ENCODE results near the gene PSMC2. TPM values are rescaled to one million over a fixed set of nuclear protein-coding genes. Genes with fewer than 3 reads are reported as not detected.
"Not testable (repeated sequence)": the region's sequence is repeated elsewhere in the genome, so short reads cannot be mapped to it uniquely, and the experiment has no call there.

PSMC2 gene
- total RNA-seq, 1 donor from 2014 or later, result 131 TPM

DNA sequence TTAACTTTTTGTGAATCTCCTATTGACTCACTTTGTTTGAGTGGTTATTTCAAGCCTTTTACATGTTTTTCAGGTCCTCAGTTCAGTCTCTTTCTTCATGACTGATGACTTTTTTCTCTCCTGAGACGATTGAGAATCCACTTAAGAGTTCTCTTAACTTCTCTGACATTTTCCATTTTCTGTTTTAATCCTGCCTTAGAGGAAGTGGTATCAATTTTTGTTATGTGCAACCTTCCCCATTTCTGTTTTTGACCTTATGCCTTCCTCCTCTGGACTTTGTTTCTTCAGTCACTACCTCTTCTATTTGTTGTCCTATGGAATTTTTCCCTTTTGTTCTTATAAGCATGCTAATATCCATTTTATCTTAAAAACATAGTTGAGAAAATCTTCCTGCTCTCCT is 2.4 kb downstream of the PSMC2 start:
- no peak for DNase-seq (ENCODE audit: missing footprints)
- ATAC-seq, result no peak
- intact Hi-C loops (cut with DNase I), result loop anchor here (5.0 kb wide), 1 partner anchor 38 kb away; no protein-coding TSS in a partner anchor

DNA sequence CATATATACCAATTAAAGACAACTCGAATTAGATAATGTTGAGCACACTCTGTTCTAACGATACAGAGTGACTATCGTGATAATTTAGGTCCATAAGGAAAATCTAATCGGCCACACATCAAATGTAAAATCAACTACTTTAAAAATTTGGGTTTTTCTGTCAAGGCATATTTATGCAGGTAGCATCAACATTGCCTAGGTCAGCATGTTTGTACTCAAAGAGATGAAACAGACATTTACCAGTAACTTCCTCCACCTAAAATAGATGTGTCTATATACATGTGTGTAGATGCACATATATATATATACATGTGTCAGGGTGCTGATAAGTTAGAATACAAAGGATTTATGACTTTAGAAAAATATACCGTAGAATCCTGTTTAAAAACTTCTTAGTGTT is 22.0 kb downstream of the PSMC2 start:
- DNase-seq (ENCODE audit: missing footprints), result no peak
- intact Hi-C loops (cut with DNase I), result no loop called here
- no peak for ATAC-seq

DNA sequence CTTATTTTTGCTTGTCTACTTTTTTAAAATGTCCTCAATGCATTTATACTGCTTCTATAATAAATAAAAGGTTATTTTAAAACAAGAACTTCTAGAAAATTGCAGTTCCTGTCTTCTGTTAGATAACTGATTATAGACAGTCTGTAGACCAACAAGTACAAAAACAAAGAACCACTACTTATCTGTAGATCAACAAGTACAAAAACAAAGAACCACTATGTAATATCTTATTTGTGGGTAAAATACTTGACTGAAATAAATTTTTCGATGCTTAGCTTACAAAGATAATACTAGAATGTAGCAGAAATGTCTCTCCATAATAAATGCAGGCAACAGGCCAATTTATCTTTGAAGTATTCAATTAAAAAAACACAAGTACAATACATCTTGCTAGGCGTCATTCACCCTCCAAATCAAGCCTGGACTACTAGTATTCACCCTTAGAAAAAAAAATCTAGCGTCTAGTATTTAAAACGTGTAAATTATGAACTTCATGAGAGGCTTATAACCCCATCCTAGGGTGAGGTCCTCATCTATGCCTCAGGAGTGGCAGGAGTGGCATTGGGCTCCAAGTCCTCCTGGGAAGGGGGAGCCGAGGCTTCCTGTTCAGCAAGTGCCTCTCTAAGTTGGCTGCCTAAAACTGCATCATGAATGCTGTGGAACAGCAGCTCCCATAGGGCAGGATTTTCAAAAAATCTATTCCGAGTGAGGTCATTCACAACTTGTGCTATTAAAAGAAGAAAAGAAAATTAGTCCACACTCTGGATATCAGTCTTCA is 26.6 kb downstream of the PSMC2 start:
- DNase-seq (ENCODE audit: missing footprints) (no peak), ATAC-seq (no peak)
- intact Hi-C loops (cut with DNase I), result no loop called here

DNA sequence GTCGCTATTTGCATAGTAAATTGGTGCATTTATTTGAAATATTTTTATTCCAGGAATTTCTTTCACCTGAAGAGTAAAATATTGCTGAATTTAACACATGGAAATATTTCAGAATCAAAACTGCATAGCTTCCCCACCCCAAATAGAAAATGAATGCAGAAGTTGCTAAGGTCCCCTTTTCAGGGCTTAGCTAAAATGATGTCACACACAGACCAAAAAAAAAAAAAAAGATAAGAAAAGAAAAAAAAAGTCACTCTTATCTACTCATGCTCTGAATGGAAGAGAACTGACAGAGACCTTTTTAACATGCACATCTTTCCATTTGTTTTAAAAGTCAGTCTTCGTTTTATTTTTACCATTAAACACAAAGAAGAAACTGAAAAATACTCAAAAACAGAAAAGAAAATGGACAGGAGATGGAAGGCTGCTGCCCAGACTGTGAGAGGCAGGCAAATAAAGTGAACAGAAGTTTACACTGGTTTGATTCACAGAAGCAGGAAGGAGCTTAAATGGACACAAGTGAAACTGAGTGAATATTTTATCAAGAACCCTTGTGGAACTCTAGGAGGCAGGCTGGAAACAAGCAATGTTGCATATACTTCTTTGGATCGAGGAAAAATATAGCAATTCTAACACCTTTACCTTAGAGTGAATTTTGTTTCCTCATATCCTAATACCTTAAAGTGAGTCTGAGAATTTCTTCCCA is 32.0 kb downstream of the PSMC2 start:
- ATAC-seq (no peak), DNase-seq (ENCODE audit: missing footprints) (no peak)
- intact Hi-C loops (cut with DNase I), result no loop called here

DNA sequence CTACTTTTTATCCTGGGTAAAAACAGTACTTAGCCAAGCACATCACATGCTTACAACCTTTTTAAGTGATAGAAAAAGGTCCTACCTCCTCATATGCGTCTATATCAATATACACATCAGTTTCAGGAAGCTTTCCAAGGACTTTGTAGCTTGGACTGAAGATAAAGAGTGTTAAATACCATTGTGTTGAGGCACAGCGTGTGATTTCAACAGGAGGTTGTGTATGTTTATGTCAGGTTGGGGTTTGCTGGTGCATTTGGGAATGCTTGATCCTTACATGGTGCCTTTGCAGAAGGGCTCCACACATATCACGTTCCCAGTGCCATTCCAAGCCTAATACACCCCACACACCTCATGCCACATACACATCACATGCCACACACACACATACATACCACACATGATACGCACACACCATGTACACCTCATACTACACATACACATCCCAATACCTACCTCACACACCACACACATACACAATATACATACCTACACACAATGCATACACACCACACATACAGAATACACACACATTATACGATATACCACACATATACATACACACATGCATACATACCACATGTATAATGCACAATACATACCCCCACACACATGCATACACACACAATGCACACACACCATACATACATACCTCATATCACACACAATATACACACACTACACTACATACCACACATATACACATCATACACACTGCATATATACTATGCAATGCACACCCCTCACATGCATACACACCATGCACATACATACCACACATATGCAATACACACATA is 33.1 kb downstream of the PSMC2 start:
- no peak for DNase-seq (ENCODE audit: missing footprints)
- intact Hi-C loops (cut with DNase I), result no loop called here

DNA sequence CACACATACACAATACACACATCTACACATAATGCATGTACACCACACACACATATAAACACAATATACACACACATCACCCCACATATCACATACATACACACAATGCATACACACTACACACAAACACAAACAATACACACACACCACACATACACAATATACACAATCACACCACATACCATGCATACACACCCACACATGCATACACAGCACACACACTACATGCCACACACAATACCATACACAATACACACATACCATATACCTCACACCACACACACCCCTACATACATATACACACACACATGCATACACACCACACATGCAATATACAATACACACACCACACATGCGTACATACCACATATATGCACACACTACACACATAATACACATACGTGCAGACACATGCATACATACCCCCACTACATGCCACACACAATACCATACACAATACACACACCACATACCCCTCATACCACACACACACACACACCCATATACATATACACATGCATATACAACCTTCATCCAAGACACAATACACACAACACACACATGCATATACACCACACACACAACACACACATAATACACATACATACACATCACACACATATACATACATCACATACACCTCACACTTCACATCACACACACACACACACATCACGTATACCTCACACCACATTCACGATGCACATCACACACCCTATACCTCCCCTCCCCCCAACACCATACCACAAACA is 34.0 kb downstream of the PSMC2 start:
- intact Hi-C loops (cut with DNase I), result no loop called here
- ATAC-seq (no peak), DNase-seq (ENCODE audit: missing footprints) (no peak)

More for the DNA sequence above, 33.1 kb downstream of the PSMC2 start:
- ATAC-seq, result no peak

DNA sequence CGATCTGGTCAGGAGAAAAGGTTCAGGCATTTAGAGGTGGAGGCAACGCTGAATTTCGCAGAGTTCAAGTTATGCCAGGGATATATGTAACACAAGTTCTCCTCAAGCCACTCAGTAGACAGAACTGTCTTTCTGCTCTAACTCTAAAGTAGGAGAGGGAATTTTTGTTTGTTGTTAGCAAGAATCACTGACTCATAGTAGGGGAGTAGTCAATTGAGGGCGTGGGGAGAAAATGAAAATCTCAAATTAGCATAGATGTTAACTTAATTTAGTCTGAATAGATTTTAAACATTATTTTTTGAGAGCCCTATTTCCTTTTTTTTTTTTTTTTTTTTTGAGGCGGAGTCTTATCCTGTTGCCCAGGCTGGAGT is 34.6 kb downstream of the PSMC2 start:
- ATAC-seq (no peak), DNase-seq (ENCODE audit: missing footprints) (no peak)
- intact Hi-C loops (cut with DNase I), result no loop called here

DNA sequence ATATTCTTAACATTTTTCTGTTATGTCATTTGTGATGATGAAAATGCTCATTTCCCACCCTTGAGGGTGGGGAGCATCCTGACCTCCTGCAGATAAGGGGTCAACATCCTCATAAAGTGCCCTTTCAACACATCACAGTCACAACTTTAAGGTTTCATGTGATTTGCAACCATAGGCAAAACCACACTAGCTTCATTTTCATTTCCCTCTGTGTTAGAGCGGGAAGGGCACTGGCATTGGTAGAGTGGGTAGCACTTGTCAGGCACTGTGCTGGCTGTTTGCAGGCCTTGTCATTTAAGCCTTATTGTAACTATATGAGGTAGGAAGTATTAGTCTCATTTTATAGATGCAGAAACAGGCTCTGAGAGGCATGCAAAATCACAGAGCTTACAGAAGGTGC is 39.8 kb downstream of the PSMC2 start:
- intact Hi-C loops (cut with DNase I), result no loop called here

DNA sequence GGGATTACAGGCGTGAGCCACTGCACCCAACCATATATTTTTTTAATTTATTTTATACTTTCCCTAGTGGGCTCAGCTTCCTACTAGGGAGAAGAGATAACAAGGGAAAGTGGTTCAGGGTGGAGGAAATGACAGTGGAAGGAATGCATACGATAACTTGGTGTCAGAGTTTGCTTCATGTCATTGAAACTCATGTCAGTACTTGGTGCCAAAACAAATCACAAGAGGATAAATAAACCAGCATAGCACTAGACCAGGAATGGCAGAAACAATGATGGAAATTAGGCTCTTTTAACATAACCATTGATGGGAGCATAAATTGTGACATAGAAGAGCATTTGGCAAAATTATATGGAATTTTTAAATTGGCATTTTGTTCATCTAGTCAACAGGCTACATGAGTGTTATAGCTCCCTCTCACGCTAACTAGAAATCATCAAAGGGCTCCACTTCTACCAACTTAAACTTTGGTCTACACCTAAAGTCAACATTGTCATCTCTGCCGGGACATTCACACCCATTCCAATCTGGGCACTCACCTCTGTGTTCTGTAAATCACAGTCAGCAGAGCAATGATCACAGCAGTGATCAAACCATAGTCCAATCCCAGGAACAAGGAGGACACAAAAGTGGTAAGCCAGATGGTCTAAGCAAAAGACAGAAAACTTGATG is 41.2 kb downstream of the PSMC2 start:
- no peak for DNase-seq (ENCODE audit: missing footprints)
- ATAC-seq, result no peak
- intact Hi-C loops (cut with DNase I), result no loop called here

More for the DNA sequence above, 39.8 kb downstream of the PSMC2 start:
- ATAC-seq (no peak), DNase-seq (ENCODE audit: missing footprints) (no peak)

DNA sequence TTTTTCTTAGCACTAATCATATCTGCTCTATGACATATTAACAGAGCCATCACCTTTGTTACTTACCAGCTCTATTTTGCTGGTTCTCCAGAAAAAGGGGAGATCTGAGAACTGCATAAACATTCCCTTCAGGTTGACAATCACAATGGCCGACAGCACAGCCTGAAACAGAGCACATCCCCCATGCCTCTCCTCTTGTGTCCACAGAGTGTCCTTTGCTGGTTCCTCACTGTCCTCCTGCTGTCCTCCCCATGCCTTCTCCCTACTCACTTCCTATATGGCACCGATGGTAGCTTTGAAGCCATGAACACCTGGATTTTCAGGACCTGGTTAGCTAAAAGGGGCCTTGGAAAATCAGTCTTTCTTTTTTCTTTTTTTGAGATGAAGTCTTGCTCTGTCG is 41.8 kb downstream of the PSMC2 start:
- no peak for ATAC-seq
- DNase-seq (ENCODE audit: missing footprints), result no peak
- intact Hi-C loops (cut with DNase I), result no loop called here

DNA sequence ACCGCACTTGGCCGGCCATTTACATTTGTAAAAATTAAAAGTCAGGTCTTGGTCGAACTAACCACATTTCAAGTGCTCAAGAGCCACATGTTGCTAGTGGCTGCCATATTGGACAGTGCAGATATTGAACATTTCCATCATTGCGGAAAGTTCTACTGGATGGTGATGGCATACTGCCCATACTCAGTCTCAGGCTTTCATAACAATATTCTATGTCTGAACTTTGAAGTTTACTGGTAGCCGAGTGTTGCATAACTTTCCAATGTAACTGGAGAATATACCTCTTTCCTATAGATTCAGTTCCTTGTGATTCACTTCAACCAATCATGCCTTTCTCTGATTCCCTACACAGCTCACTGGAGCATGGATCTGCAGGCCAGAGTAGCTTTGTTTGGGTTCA is 43.7 kb downstream of the PSMC2 start:
- DNase-seq (ENCODE audit: missing footprints) (no peak), ATAC-seq (no peak)
- intact Hi-C loops (cut with DNase I), result no loop called here

DNA sequence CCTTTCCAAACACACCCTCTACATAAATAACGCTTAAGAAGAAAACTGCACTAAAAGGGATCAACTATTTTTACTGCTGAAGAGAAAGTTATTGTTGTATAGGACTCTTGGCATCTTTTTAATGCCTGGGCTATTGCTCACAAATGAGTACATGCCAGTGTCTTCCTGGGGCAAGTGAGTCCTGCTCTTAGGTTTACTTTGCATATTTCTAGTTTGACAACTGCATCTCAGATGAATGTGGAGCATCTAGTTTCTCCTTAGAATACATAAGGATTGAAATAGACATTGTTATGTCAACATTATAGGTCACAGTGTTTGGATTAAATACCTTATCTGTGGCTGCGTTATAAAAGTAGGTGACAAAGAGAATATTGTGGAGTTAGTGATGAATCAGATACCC is 44.5 kb downstream of the PSMC2 start:
- ATAC-seq (no peak), DNase-seq (ENCODE audit: missing footprints) (no peak)
- intact Hi-C loops (cut with DNase I), result no loop called here

DNA sequence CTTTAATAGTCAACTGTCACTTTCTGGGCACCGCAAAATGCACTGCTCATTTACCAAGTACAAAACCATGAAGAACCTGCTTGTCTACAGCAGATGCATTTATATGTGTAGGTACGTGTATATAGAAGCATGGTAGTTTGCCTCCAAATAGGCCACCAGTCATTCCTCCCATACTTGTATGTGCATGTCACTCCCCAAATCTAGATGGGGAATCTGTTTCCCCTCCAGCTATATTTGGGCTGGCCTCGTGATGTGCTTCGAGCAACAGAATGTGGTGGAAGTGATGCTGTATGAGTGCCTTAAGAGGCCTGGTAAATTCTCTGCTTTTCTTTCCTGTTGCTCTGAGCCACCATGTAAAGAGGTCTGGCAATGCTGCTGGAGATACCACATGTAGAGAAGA is 47.1 kb downstream of the PSMC2 start:
- DNase-seq (ENCODE audit: missing footprints) (no peak), ATAC-seq (no peak)
- intact Hi-C loops (cut with DNase I), result no loop called here

DNA sequence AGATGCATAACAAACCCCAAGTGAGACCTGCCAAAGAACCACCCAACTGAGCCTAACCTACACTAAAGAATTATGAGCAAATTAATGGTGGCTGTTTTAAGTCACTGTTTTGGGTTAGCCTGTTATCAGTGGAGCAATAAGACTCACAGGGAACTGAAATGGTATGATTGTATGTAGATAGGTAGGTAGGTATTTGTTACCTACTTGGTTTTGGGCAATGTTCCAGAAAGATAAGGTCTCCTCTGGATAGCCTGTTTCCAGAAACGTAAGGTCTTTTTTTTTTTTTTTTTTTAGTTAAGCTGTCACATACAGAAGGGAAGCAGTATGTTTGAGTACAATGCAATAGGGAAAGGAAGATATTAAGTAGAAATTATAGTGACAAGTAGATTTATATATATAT is 47.6 kb downstream of the PSMC2 start:
- ATAC-seq, result no peak
- intact Hi-C loops (cut with DNase I), result no loop called here
- DNase-seq (ENCODE audit: missing footprints), result no peak

DNA sequence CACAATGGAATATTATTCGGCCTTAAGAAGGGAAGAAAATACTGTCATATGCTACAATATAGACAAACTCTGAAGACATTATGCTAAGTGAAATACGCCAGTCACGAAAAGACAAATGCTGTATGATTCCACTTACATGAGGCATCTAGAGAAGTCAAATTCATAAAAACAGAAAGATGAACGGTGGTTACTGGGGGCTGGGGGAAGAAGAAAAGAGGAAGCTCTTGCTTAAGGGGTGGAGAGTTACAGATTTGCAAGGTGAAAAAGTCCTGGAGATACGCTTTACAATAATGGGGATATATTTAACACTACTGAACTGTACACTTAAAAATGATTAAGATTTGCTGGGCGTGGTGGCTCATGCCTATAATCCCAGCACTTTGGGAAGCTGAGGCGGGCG is 49.0 kb downstream of the PSMC2 start:
- intact Hi-C loops (cut with DNase I), result no loop called here
- ATAC-seq (no peak), DNase-seq (ENCODE audit: missing footprints) (no peak)

DNA sequence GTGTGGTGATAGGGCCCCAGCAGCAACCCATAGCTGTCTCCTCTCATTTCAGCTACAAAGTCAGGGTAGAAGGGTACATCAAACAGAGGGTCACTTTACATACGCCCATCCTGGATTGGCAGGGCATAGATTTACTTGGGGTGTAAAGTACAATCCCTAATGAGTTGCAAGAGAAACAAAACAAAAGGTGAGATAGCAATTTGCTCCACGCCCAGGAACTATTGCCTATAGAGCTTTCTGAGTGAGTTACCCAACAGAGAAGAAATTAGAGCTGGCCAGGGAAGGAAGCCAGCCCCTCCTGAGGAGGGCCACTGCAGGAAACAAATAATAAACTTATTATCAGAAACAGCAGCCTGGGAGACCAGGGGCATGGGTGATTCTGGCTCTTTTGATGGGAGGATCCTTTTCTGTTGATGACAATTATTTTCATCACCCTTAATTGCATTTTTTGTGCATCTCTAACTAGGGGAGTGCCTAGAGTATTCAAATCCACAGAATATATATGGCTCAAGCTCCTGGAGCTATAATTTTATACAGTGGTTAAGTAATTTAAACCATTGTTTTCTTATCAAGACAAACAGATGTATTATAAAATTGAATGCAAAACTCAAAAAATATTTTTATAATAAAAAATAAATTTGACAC is 51.2 kb downstream of the PSMC2 start:
- intact Hi-C loops (cut with DNase I), result no loop called here
- no peak for ATAC-seq
- no peak for DNase-seq (ENCODE audit: missing footprints)

DNA sequence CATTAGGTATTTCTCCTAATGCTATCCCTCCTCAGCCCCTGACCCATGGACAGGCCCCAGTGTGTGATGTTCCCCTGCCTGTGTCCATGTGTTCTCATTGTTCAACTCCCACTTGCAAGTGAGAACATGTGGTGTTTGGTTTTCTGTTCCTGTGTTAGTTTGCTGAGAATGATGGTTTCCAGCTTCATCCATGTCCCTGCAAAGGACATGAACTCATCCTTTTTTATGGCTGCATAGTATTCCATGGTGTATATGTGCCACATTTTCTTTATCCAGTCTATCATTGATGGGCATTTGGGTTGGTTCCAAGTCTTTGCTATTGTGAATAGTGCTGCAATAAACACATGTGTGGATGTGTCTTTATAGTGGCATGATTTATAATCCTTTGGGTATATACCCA is 52.2 kb downstream of the PSMC2 start:
- DNase-seq (ENCODE audit: missing footprints); intact Hi-C loops (cut with DNase I); ATAC-seq: not testable (repeated sequence)
